Fibroblast of villous mesenchyme (primary cell): Measurements from ENCODE around the gene IFT27. TPM values are rescaled to one million over a fixed set of nuclear protein-coding genes. Genes with fewer than 3 reads are reported as not detected.

Experiments used
- DNase-seq: peaks from one replicate; pipeline ENCODE4 v3.0.0-alpha.2; 2010; ENCODE audit warnings: low read depth
- H3K4me3 ChIP-seq: 2 replicates; pipeline ENCODE4 v1.5.1; 2011; ENCODE audit warnings: low read depth, mild to moderate bottlenecking, low read length
- CTCF ChIP-seq: IDR thresholded peaks from 2 replicates; pipeline ENCODE4 v1.5.1; 2012; ENCODE audit warnings: low read depth, mild to moderate bottlenecking, low read length; ENCODE audit not compliant: insufficient read depth
- total RNA-seq: library from RNA; depleted of rRNA; stranded (reverse); fragments of >200 nt; gene quantifications from 2 replicates; pipeline ENCODE4 v1.2.3, GENCODE V29; 2012

IFT27 gene
- total RNA-seq, 1 donor = 16.0 TPM

- TF ChIP-seq CTCF = no peak
- H3K4me3 ChIP-seq = no peak overlapping the region
- no peak for DNase-seq
These were observed 15.1 kb downstream of the IFT27 start for GRCh38 chr22:36760786-36761185.

DNA sequence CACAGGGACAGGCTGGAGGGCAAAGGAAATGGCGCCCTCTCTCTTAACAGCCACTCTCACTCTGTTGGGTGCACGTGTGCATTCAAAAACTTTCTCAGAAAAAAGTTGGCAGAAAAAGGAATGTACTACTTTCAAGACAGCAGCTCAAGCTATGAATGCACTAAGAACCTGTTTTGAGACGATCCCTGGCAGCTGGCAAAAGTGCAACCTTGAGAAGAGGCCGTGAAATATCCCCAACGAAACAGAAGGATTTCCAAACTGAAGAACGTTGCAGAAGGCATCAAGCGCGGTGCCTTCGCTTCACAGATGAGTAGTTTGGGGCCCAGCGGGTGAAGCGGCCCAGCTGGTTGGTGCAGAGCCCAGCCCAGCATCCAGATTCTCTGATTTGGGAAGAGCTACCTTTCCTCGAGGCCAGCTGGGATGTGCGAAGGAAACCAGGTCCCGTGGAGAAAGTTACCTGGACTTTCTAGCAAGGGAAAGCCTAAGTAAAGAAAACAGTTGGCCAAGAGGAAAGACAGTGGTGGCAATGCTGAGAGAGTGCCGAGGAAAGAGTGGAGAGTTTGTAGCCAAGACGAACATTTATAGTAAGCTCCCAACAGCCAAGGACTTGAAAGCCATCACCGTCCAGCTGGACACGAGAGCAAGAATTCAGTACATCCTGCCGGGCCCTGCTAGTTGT lies 16.3 kb downstream of the IFT27 start:
- DNase-seq = no peak
- H3K4me3 ChIP-seq = no peak overlapping the region
- no peak for TF ChIP-seq CTCF

DNA sequence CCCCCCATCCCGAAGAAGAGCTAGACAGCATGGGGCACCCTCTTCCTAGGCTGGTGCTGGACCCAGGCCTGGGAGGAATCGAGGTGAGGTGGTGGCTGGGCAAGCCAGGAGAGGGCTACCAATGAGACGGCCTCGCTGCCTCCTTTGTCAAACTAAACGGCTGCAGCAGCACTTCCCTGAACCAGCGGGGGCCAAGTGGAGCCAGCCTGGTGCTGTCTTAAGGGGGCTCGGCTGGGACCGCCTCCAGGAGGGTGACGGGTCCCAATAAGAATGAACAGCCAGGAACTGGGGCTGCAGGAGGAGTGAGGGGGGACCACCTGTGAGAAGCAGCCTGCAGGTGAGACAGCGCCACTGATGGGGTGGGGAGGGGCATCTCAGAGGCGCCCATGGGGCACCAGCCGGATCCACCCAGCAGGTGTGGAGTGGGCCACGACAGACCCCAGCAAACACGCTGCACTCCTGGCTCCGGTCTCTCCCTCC lies 17.1 kb downstream of the IFT27 start:
- TF ChIP-seq CTCF = no peak
- DNase-seq = no peak
- H3K4me3 ChIP-seq = no peak overlapping the region

GRCh38 chr22:36757668-36758211 lies 18.2 kb downstream of the IFT27 start:
- no peak overlapping the region for H3K4me3 ChIP-seq
- peak; percentile 73 for DNase-seq
- peak; percentile 83 for TF ChIP-seq CTCF

DNA sequence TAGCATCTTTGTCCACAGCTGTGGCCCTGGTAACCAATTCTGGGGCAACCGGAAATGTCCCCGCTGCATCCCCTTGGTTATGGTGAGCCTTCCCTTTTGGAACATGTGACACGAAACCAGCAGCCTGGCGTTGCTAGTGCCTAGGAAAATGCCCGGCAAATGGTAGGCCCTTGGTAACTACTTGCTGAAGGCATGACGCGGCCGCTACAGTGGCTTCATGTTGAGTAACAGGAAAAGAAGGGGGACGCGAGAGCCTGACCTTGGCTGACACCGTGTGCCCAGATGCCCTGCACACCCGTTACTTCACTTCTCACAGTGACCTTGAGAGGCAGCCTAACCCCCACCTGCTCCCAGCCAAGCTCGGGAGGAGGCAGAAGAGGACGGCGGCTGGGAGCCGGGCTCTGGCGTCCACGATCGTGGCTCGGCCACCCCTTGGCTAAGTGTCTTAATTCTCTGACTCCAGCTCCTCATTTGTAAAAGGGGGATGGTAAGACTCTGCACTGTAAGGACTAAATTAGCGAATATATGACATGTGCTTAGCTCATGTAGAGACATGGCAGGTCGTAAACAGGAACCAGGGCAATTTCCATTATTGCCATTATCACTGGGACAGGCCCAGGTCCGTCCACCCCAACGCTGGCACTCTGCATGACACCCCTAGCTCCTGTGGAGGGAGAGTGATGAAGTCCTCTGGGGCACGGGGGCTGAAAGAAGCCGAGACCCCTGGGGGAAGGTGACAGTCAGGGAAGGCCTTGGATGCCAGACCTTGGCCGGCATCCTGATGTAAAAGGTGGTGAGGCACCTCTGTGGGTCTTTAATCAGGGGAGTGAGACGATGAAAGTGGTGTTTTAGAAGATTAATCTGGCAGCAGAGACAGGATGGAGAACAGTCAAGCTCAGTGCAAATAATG lies 18.9 kb downstream of the IFT27 start:
- no peak for DNase-seq
- TF ChIP-seq CTCF = no peak
- H3K4me3 ChIP-seq = no peak overlapping the region

- TF ChIP-seq CTCF = no peak
- H3K4me3 ChIP-seq = no peak overlapping the region
- no peak for DNase-seq
These were observed 19.9 kb downstream of the IFT27 start for GRCh38 chr22:36756031-36756430.
